Measurements from ENCODE around the gene EXTL2.
A peak's percentile ranks its signal among the peaks of the same experiment; 100 is the strongest.
"Not testable (repeated sequence)": the region's sequence is repeated elsewhere in the genome, so short reads cannot be mapped to it uniquely, and the experiment has no call there.

EXTL2 gene

DNA sequence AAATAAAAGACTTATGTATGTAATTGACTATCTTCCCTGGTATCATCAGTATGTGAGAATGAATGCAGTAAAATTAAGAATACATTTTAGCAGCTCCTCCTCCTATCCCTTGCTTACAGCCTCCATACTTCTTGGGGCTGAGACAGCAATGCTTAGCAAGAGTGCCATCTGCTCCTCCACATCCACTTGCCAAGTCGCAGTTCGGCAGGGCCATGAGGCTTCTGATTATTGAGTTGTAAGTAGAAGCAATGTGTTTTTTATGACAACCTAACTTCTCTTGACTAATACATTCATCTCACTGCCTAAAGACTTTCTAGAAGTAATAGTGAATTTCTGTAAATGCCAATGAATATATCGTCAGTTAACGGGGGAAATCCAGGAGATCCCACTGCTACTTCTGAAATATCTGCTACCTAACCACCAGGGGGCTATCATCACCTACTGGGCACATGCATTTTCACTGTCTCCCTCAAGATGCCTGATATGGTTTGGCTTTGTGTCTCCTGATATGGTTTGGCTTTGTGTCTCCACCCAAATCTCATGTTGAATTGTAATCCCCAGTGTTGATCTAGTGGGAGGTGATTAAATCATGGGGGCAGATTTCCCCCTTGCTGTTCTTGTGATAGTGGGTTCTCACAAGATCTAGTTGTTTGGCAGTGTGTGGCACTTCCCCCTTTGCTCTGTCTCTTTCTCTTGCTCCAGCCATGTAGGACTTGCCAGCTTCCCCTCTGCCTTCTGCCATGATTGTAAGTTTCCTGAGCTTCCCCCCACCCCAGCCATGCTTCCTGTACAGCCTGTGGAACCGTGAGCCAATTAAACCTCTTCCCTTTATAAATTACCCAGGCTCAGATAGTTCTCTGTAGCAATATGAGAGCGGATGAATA is 59.6 kb downstream of the EXTL2 start:
- no peak for DNase-seq (ENCODE audit: low spot score)
- TF ChIP-seq, protein P1, sequence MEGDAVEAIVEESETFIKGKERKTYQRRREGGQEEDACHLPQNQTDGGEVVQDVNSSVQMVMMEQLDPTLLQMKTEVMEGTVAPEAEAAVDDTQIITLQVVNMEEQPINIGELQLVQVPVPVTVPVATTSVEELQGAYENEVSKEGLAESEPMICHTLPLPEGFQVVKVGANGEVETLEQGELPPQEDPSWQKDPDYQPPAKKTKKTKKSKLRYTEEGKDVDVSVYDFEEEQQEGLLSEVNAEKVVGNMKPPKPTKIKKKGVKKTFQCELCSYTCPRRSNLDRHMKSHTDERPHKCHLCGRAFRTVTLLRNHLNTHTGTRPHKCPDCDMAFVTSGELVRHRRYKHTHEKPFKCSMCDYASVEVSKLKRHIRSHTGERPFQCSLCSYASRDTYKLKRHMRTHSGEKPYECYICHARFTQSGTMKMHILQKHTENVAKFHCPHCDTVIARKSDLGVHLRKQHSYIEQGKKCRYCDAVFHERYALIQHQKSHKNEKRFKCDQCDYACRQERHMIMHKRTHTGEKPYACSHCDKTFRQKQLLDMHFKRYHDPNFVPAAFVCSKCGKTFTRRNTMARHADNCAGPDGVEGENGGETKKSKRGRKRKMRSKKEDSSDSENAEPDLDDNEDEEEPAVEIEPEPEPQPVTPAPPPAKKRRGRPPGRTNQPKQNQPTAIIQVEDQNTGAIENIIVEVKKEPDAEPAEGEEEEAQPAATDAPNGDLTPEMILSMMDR (IDR thresholded peaks at IDR 0.05): no peak
- no peak overlapping the region for H3K4me3 ChIP-seq
- H3K27ac ChIP-seq: peak overlapping the region in 1 of 2 donors; percentile 5

DNA sequence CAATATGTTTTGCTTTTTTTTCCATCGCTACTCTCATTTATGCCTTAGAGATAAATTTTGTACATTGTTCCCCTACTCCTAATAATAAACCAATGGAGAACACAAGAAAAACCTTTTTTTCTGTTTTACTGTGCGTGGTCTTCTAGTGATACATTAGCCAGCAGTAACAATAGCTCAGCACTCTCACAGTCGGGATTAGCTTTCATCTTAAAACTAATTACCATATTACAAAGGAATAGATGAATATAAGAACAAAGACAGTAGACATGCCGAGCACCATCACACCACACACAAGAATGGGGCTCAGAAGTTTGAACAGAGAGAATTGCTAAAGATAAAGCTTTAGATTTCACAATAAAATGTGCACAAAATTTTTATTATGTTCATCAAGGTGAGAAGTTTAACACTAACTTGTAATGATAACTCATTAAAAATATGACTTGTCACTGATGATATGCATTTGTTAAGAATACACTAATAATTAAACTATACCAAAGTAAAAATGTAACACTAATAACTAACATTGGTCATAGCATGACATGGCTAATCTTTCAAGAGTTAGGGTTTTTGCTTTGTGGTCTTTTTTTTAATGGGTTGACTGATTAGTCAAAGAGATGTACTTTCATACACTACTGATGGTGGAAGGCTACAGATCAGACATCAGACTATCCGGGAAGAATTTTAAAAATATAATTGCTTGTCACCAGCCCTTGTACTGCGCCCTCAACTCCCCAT is 61.8 kb downstream of the EXTL2 start:
- H3K4me3 ChIP-seq: no peak overlapping the region
- no peak overlapping the region for H3K27ac ChIP-seq
- no peak for DNase-seq (ENCODE audit: low spot score)
- TF ChIP-seq, protein P1 (IDR thresholded peaks at IDR 0.05): no peak

DNA sequence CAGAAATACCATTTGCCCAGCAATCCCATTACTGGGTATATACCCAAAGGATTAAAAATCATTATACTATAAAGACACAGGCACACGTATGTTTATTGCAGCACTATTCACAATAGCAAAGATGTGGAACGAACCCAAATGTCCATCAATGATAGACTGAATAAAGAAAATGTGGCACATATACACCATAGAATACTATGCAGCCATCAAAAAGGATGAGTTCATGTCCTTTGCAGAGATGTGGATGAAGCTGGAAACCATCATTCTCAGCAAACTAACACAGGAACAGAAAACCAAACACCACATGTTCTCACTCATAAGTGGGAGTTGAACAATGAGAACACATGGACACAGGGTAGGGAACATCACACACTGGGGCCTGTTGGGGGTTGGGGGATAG is 69.0 kb downstream of the EXTL2 start:
- DNase-seq (ENCODE audit: low spot score); H3K4me3 ChIP-seq; H3K27ac ChIP-seq: not testable (repeated sequence)

Measured in coronary artery (tissue), 2 donors.